Measurements from ENCODE around the gene GPRIN1.

GPRIN1 gene

GRCh38 chr5:176550275-176550831 is 59.6 kb downstream of the GPRIN1 start:
- no peaks in the 10 kb centered on the region for H3K9me3 ChIP-seq (replicated peaks in 1 of 11)
- peaks cover 37 to 95% (median 56%) of the 10 kb centered on the region in 10 experiments for H3K4me1 ChIP-seq
- H4K20me1 ChIP-seq: peaks cover 0 to 12% (median 0%) of the 10 kb centered on the region in 11 experiments; a peak in 2 of 22 replicates
- no peaks in the 10 kb centered on the region for H3K27me3 ChIP-seq
- H3K4me3 ChIP-seq: no peak overlapping the region
- H3K9ac ChIP-seq: peak overlapping the region in 4 of 11 experiments; percentile 4 to 29 (median 20); a peak in 2 of 22 replicates
- no peak for TF ChIP-seq Cebpa-rat (IDR thresholded peaks at IDR 0.05)
- peak overlapping the region; percentile 56 to 84 (median 77) for H3K4me2 ChIP-seq
- H3K36me3 ChIP-seq: no peaks in the 10 kb centered on the region
- peak overlapping the region in 2 of 11 experiments; percentile 1 to 2; a peak in 2 of 22 replicates for H3K27ac ChIP-seq

- no peak for TF ChIP-seq Cebpa-rat (IDR thresholded peaks at IDR 0.05)
- Histone ChIP-seq H3K4me1 (peaks cover 37 to 95% (median 56%) of the 10 kb centered on the region in 10 experiments), H3K9me3 (replicated peaks in 1 of 11) (no peaks in the 10 kb centered on the region), H4K20me1 (peaks cover 0 to 16% (median 0%) of the 10 kb centered on the region in 11 experiments; a peak in 2 of 22 replicates), H3K27me3 (no peaks in the 10 kb centered on the region), H3K27ac (peak overlapping the region in 2 of 11 experiments; percentile 1 to 2; a peak in 2 of 22 replicates), H3K4me2 (peak overlapping the region; percentile 56 to 84 (median 77)), H3K4me3 (no peak overlapping the region), H3K9ac (peak overlapping the region in 2 of 11 experiments; percentile 4 to 19; a peak in 1 of 22 replicates), H3K36me3 (no peaks in the 10 kb centered on the region)
These were observed 60.1 kb downstream of the GPRIN1 start for GRCh38 chr5:176549871-176550270.

GRCh38 chr5:176548967-176549444 is 61.0 kb downstream of the GPRIN1 start, which contains the start of gene CDHR2:
CDHR2 (plus strand) TSS chr5:176549342; CDS start chr5:176565353, 16,011 bp downstream.
- Histone ChIP-seq H3K27ac (peak within 1 kb of the TSS in 4 of 11 experiments; percentile 2 to 37 (median 14); a peak in 3 of 22 replicates), H3K27me3 (no peaks in the 10 kb centered on the region), H3K4me3 (no peak within 1 kb of the TSS), H3K9ac (peak within 1 kb of the TSS in 5 of 11 experiments; percentile 4 to 32 (median 19); a peak in 2 of 22 replicates), H3K4me1 (peaks cover 37 to 95% (median 56%) of the 10 kb centered on the region in 10 experiments), H3K4me2 (peak within 1 kb of the TSS; percentile 56 to 84 (median 77)), H3K36me3 (no peaks in the 10 kb centered on the region), H3K9me3 (replicated peaks in 1 of 11) (no peaks in the 10 kb centered on the region), H4K20me1 (peaks cover 0 to 19% (median 0%) of the 10 kb centered on the region in 11 experiments; a peak in 2 of 22 replicates)
- no peak for TF ChIP-seq Cebpa-rat (IDR thresholded peaks at IDR 0.05)

GRCh38 chr5:176547802-176548201 is 62.2 kb downstream of the GPRIN1 start:
- no peak overlapping the region; a peak in 1 of 22 replicates for H3K27ac ChIP-seq
- H3K4me2 ChIP-seq: peak overlapping the region in 4 of 11 experiments; percentile 2 to 43 (median 19); a peak in 4 of 22 replicates
- peaks cover 37 to 89% (median 55%) of the 10 kb centered on the region in 10 experiments for H3K4me1 ChIP-seq
- no peaks in the 10 kb centered on the region for H3K27me3 ChIP-seq
- no peaks in the 10 kb centered on the region for H3K36me3 ChIP-seq
- no peak overlapping the region for H3K4me3 ChIP-seq
- peaks cover 0 to 19% (median 0%) of the 10 kb centered on the region in 11 experiments; a peak in 2 of 22 replicates for H4K20me1 ChIP-seq
- no peak overlapping the region for H3K9ac ChIP-seq
- TF ChIP-seq Cebpa-rat (IDR thresholded peaks at IDR 0.05): no peak
- H3K9me3 ChIP-seq (replicated peaks in 1 of 11): no peaks in the 10 kb centered on the region

Measured in BLaER1 treated with 17β-estradiol and CSF1 and Interleukin-3, amounts not matched to agents 10 nM and 100 nM (cell line).